ENCODE results near the gene STOX1. TPM values are rescaled to one million over a fixed set of nuclear protein-coding genes. Genes with fewer than 3 reads are reported as not detected.

Gene STOX1, protein sequence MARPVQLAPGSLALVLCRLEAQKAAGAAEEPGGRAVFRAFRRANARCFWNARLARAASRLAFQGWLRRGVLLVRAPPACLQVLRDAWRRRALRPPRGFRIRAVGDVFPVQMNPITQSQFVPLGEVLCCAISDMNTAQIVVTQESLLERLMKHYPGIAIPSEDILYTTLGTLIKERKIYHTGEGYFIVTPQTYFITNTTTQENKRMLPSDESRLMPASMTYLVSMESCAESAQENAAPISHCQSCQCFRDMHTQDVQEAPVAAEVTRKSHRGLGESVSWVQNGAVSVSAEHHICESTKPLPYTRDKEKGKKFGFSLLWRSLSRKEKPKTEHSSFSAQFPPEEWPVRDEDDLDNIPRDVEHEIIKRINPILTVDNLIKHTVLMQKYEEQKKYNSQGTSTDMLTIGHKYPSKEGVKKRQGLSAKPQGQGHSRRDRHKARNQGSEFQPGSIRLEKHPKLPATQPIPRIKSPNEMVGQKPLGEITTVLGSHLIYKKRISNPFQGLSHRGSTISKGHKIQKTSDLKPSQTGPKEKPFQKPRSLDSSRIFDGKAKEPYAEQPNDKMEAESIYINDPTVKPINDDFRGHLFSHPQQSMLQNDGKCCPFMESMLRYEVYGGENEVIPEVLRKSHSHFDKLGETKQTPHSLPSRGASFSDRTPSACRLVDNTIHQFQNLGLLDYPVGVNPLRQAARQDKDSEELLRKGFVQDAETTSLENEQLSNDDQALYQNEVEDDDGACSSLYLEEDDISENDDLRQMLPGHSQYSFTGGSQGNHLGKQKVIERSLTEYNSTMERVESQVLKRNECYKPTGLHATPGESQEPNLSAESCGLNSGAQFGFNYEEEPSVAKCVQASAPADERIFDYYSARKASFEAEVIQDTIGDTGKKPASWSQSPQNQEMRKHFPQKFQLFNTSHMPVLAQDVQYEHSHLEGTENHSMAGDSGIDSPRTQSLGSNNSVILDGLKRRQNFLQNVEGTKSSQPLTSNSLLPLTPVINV
- total RNA-seq = 0.09 and 0.33 TPM in 2 replicates

DNA sequence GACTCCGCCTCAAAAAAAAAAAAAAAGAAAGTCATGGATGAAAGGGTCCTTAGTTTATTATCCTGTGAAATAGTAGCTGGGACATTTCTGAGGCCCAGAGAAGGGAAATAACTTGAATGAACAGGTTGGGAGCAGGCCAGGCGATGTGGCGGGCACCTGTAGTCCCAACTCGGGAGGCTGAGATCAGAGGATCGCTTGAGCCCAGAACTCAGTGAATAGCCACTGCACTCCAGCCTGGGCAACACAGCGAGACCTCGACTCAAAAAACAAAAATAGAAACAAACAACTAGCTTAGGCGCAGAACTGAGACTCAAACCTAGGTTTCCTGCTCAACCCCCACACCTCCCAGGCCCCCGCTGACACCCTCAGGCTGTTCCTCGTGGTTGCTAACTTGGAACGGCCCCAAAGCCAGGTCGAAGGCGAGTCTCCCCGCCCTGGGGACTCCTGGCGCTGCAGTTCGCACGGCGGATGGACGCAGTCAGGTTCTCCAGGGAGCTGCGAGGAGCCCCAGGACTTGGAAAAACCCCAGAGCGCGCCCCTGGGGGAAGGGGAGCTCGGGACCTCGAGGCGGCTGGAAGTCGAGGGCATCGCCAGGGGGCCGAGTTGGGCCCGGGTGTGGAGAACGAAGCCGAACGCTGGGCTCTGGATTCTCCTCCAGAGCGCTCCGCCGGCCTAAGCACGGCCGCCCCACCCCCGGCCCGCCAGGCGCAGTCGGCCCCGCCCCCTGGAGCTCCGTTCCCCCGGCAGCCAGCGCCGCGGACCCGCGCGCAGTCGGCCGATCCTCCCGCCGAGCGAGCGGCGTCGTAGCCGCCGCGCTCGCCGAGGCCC is at the start of gene STOX1:
Gene STOX1 (plus strand): TSS at position 768 of the 828 bp plus-strand sequence. CDS start 93 bp downstream, outside the sequence.

DNA sequence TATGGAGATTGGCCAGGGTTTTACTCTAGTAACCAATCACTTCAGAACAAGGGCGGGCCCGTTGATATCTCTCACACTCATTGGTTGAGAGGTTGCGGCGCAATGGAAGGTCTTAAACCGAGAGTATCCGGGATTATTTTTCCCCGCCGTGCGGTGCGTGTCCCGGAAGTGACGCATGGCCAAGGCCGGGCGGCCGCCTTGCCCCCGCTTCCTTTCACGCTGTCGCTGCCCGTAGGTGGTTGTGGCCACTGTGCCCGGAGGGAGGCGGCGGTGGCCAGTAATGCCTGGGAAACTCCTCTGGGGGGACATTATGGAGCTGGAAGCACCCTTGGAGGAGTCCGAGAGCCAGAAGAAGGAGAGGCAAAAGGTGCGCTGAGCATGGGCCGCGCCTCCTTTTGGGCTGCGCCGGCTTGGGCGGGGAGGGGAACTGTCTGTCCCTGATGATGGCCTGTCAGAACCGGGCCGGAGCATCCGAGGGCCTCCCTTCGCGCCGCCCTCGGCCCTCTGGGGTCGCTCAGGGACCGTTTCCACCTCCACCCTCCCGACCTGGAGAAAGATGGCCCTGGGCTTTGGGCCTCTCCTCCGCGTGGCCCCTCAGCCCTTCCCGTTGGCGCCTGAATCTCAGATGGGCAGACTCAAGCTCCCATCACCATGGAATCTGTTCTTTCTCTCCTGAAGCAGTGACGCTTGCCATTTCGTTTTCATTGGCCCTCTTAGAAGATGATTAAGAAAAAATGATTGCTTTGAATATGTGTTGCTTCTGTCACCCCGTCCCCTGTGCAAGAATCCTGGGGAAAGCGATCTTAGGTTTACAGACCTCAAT is 74.0 kb downstream of the STOX1 start, which contains the start of gene DDX50:
Gene DDX50 (plus strand): TSS at position 211 of the 823 bp plus-strand sequence. CDS start 70 bp downstream, at position 281.

Other genes with a start within 250 kb of the STOX1 start
- 20.4 and 25.4 TPM in 2 replicates for gene CCAR1, start 106.3 kb upstream of the STOX1 start, total RNA-seq
- 39.3 and 50.5 TPM in 2 replicates for gene DDX50, start 73.8 kb downstream of the STOX1 start, total RNA-seq
- 52.7 and 72.7 TPM in 2 replicates for gene DDX21, start 128.6 kb downstream of the STOX1 start, total RNA-seq
- 23.0 and 25.4 TPM in 2 replicates for gene KIFBP, start 161.3 kb downstream of the STOX1 start, total RNA-seq